Measurements from ENCODE around the gene WWC2.

WWC2 gene

DNA sequence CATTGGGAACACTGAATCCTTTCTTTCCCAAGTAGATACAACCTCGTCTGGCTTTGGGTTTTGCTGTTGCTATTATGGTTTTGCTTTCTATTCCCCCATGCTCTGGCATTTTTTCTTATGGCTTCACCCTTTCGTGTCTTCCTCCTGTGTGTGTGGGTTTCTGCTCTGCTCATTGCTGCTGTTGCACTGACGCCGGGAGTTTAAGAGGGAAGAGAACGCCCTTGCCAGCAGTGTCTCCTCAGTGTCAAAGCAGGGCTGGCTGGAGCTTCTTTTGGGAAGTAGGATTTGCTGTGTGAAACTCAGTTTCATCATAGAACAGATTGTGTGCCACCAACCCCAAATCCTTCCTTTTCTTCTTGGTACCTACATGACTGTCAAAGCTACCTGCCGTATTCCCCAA, 157.3 kb downstream of the WWC2 start:
- DNase-seq (ENCODE audit: low read depth, low spot score): no peak
- TF ChIP-seq YY1 (IDR thresholded peaks at IDR 0.05; ENCODE audit: insufficient read depth, insufficient read length) (no peak), ZNF274 (IDR thresholded peaks at IDR 0.05; ENCODE audit: low read depth, low read length) (no peak), SUZ12 (IDR thresholded peaks at IDR 0.05; ENCODE audit: extremely low read depth, insufficient read depth, insufficient read length) (no peak)
- no peak overlapping the region for H3K4me3 ChIP-seq (ENCODE audit: insufficient read length, low read depth)
- H3K36me3 ChIP-seq (ENCODE audit: insufficient read depth, insufficient read length, low read length): peaks cover 79% of the 10 kb centered on the region
- no peak overlapping the region for H3K9ac ChIP-seq (ENCODE audit: insufficient read length, low read depth)
- H3K9me3 ChIP-seq (ENCODE audit: insufficient read depth, low read length): no peaks in the 10 kb centered on the region
- H3K27me3 ChIP-seq (ENCODE audit: insufficient read depth, insufficient read length): no peaks in the 10 kb centered on the region
- no peaks in the 10 kb centered on the region for H3K4me1 ChIP-seq (ENCODE audit: insufficient read depth, insufficient read length)

DNA sequence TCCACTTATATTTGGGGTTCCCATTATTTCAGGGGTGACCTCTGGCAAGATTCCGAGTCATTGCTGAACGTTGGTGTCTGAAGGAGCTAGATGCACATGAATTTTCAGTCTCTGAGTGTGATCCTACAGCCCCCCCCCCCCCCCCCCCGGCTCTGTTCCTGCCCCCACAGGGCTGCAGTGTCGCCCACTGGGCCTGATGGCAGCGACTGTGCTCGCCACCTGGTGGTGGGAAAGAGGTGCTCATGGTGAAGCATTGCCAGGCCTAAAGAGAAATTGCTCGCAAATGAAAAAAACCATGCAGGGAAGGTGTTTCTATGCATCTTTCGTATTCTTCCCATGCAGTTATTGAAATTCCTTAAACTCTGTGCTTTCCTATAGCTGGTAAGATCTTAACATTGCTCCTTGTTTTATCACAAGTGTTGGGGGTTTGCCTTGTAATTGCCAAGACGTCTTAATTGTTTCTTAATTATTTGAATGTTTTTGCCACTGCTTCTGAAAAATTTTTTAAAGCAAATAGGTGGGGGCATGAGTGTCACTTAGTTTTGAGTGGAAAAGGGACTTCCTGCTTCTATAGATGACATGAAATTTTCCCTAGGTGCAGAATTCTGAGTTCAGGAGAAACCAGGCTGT, 157.8 kb downstream of the WWC2 start:
- peaks cover 80% of the 10 kb centered on the region for H3K36me3 ChIP-seq (ENCODE audit: insufficient read depth, insufficient read length, low read length)
- no peak for TF ChIP-seq YY1 (IDR thresholded peaks at IDR 0.05; ENCODE audit: insufficient read depth, insufficient read length)
- TF ChIP-seq ZNF274 (IDR thresholded peaks at IDR 0.05; ENCODE audit: low read depth, low read length): no peak
- no peak for TF ChIP-seq SUZ12 (IDR thresholded peaks at IDR 0.05; ENCODE audit: extremely low read depth, insufficient read depth, insufficient read length)
- H3K4me1 ChIP-seq (ENCODE audit: insufficient read depth, insufficient read length): no peaks in the 10 kb centered on the region
- H3K9me3 ChIP-seq (ENCODE audit: insufficient read depth, low read length): no peaks in the 10 kb centered on the region
- no peaks in the 10 kb centered on the region for H3K27me3 ChIP-seq (ENCODE audit: insufficient read depth, insufficient read length)
- H3K4me3 ChIP-seq (ENCODE audit: insufficient read length, low read depth): no peak overlapping the region
- H3K9ac ChIP-seq (ENCODE audit: insufficient read length, low read depth): no peak overlapping the region
- no peak for DNase-seq (ENCODE audit: low read depth, low spot score)

DNA sequence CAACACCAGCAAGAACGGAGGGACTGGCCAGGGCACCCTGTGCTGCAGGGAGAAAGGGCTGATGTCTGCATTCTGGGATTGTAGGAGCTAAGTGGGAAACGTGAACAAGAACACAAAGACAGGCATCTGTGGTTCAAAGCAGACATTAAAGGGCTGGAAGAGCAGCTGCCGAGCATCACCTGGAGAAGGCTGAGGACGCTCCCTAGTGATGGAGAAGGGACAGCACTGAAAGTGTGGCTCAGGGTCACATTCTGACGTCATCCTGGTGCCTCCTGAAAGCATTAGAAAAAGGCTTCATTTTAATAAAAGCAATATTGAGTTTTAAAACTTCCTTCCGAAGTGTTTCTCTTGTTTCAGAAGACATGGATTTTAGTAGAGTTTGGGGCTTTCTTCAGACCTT, 158.8 kb downstream of the WWC2 start:
- Histone ChIP-seq H3K4me1 (ENCODE audit: insufficient read depth, insufficient read length) (no peaks in the 10 kb centered on the region), H3K36me3 (ENCODE audit: insufficient read depth, insufficient read length, low read length) (peaks cover 80% of the 10 kb centered on the region), H3K9ac (ENCODE audit: insufficient read length, low read depth) (no peak overlapping the region), H3K4me3 (ENCODE audit: insufficient read length, low read depth) (no peak overlapping the region), H3K9me3 (ENCODE audit: insufficient read depth, low read length) (no peaks in the 10 kb centered on the region), H3K27me3 (ENCODE audit: insufficient read depth, insufficient read length) (no peaks in the 10 kb centered on the region)
- TF ChIP-seq SUZ12 (IDR thresholded peaks at IDR 0.05; ENCODE audit: extremely low read depth, insufficient read depth, insufficient read length): no peak
- no peak for TF ChIP-seq ZNF274 (IDR thresholded peaks at IDR 0.05; ENCODE audit: low read depth, low read length)
- TF ChIP-seq YY1 (IDR thresholded peaks at IDR 0.05; ENCODE audit: insufficient read depth, insufficient read length): no peak
- no peak for DNase-seq (ENCODE audit: low read depth, low spot score)

DNA sequence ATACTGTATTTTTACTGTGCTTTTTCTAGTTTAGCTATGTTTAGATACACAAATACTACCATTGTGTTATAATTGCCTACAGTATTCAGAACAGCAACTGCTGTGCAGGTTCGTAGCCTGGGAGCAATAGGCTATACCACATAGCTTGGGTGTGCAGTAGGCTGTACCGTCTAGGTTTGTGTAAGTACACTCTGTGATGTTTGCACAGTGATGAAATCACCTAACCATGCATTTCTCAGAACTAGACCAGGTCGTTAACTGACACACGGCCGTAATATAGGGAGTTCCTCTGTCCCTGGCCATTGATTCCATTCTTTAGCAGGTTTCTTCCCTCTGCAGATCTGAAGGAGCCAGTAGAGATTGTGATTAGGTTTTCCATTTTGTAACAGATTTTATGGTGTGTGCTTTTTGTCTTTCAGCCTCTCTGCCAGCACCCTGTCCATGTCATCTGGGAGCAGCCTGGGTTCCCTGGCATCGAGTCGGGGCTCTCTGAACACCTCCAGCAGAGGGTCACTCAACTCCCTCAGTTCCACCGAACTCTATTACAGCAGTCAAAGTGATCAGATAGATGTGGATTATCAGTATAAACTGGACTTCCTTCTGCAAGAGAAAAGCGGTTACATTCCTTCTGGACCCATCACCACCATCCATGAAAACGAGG, 161.6 kb downstream of the WWC2 start:
- DNase-seq (ENCODE audit: low read depth, low spot score): no peak

DNA sequence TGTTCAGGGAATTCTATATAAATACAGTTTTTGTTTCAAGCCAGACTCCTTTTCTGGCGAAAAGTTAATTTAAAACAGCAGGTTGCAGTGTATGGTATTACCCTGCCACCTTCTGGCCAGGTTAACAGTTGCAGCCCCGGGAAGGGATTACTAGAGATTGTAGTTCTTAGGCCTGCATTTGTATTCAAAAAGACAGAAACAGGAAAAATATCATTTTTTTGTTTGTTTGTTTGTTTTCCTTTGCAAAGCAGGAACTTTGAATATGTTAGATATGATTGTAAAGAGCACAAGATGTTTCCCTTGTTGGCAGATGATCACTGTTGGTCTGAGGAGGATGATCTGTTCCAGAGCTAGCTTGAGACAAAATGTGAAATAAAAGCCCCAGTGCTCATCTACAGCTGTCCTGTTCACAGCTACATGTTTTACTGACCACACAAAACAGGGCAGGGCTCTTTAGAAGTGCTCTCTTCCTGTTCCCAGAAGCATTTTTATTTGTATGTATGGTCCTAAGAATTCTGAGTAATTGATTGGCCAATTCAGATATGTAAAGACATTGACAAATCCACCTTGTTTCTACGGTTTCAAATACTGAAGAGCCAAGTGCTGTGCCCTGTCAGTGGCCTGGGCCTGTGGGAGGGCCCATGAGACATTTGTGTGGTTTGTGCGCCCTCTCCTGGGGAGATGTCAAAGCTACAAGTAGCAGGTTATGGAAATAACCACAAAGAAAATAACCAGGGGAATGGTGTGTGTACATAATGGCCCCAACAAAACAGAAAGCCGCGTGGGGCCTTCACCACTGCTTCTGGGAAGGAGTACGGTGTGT, 163.1 kb downstream of the WWC2 start:
- Histone ChIP-seq H3K9me3 (ENCODE audit: insufficient read depth, low read length) (no peaks in the 10 kb centered on the region), H3K27me3 (ENCODE audit: insufficient read depth, insufficient read length) (no peaks in the 10 kb centered on the region), H3K4me1 (ENCODE audit: insufficient read depth, insufficient read length) (no peaks in the 10 kb centered on the region), H3K36me3 (ENCODE audit: insufficient read depth, insufficient read length, low read length) (peaks cover 81% of the 10 kb centered on the region), H3K9ac (ENCODE audit: insufficient read length, low read depth) (peak overlapping the region; percentile 9), H3K4me3 (ENCODE audit: insufficient read length, low read depth) (no peak overlapping the region)
- no peak for TF ChIP-seq YY1 (IDR thresholded peaks at IDR 0.05; ENCODE audit: insufficient read depth, insufficient read length)
- no peak for TF ChIP-seq SUZ12 (IDR thresholded peaks at IDR 0.05; ENCODE audit: extremely low read depth, insufficient read depth, insufficient read length)
- TF ChIP-seq ZNF274 (IDR thresholded peaks at IDR 0.05; ENCODE audit: low read depth, low read length): no peak
- DNase-seq (ENCODE audit: low read depth, low spot score): no peak

More for the DNA sequence above, 161.6 kb downstream of the WWC2 start:
- H3K4me3 ChIP-seq (ENCODE audit: insufficient read length, low read depth): no peak overlapping the region
- H3K9me3 ChIP-seq (ENCODE audit: insufficient read depth, low read length): no peaks in the 10 kb centered on the region
- no peaks in the 10 kb centered on the region for H3K4me1 ChIP-seq (ENCODE audit: insufficient read depth, insufficient read length)
- TF ChIP-seq ZNF274 (IDR thresholded peaks at IDR 0.05; ENCODE audit: low read depth, low read length) (no peak), SUZ12 (IDR thresholded peaks at IDR 0.05; ENCODE audit: extremely low read depth, insufficient read depth, insufficient read length) (no peak), YY1 (IDR thresholded peaks at IDR 0.05; ENCODE audit: insufficient read depth, insufficient read length) (no peak)
- H3K27me3 ChIP-seq (ENCODE audit: insufficient read depth, insufficient read length): no peaks in the 10 kb centered on the region
- H3K36me3 ChIP-seq (ENCODE audit: insufficient read depth, insufficient read length, low read length): peaks cover 75% of the 10 kb centered on the region
- no peak overlapping the region for H3K9ac ChIP-seq (ENCODE audit: insufficient read length, low read depth)

DNA sequence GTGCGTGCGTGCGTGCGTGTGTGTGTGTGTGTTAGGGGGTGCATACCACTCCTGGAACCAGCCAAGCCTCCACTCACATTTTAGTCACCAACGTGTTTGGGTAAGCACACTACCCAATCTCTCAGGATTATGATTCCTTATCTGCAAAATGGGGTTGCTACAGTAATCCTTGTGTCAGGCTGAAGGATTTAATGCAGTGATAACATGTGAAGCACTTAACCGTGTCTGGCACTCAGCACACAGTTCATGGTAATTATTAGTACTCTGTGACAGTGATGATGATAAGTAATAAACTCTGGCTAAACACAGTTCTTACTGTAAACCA, 163.7 kb downstream of the WWC2 start:
- no peak for DNase-seq (ENCODE audit: low read depth, low spot score)
- TF ChIP-seq SUZ12 (IDR thresholded peaks at IDR 0.05; ENCODE audit: extremely low read depth, insufficient read depth, insufficient read length): no peak
- no peak for TF ChIP-seq YY1 (IDR thresholded peaks at IDR 0.05; ENCODE audit: insufficient read depth, insufficient read length)
- no peak for TF ChIP-seq ZNF274 (IDR thresholded peaks at IDR 0.05; ENCODE audit: low read depth, low read length)
- H3K9ac ChIP-seq (ENCODE audit: insufficient read length, low read depth): peak overlapping the region; percentile 9
- peaks cover 81% of the 10 kb centered on the region for H3K36me3 ChIP-seq (ENCODE audit: insufficient read depth, insufficient read length, low read length)
- no peaks in the 10 kb centered on the region for H3K27me3 ChIP-seq (ENCODE audit: insufficient read depth, insufficient read length)
- no peak overlapping the region for H3K4me3 ChIP-seq (ENCODE audit: insufficient read length, low read depth)
- H3K4me1 ChIP-seq (ENCODE audit: insufficient read depth, insufficient read length): no peaks in the 10 kb centered on the region
- no peaks in the 10 kb centered on the region for H3K9me3 ChIP-seq (ENCODE audit: insufficient read depth, low read length)

DNA sequence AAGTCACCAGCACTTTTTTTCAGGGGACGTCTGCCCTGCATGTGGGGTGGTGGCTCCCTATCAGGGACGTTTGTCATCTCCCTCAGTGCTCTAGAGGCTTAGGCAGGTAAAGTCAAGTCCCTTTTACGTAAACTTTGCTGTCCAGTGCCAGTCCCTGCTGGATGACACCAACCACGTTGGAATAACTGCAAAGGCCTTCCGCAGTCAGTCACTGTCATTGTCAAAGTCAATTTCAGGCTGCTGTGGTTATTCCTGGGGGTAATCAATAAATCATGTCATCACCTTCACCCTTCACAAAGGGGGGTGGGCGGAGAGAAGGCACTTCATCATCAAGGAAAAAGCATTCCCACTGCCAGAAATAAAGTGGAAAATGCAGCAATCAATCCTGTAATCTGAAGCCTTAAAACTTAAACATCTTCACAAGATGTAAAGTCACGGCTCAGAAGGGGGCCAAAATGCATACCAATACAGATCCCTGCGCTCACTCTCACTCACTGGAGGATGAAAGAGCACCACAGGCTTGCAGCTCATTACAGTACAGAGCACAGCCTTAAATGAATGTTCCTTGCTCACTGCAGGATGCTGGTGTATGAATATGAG, 164.8 kb downstream of the WWC2 start:
- no peaks in the 10 kb centered on the region for H3K27me3 ChIP-seq (ENCODE audit: insufficient read depth, insufficient read length)
- H3K9me3 ChIP-seq (ENCODE audit: insufficient read depth, low read length): no peaks in the 10 kb centered on the region
- no peak overlapping the region for H3K9ac ChIP-seq (ENCODE audit: insufficient read length, low read depth)
- DNase-seq (ENCODE audit: low read depth, low spot score): no peak
- H3K4me3 ChIP-seq (ENCODE audit: insufficient read length, low read depth): no peak overlapping the region
- TF ChIP-seq ZNF274 (IDR thresholded peaks at IDR 0.05; ENCODE audit: low read depth, low read length) (no peak), YY1 (IDR thresholded peaks at IDR 0.05; ENCODE audit: insufficient read depth, insufficient read length) (no peak), SUZ12 (IDR thresholded peaks at IDR 0.05; ENCODE audit: extremely low read depth, insufficient read depth, insufficient read length) (no peak)
- no peaks in the 10 kb centered on the region for H3K4me1 ChIP-seq (ENCODE audit: insufficient read depth, insufficient read length)
- peaks cover 83% of the 10 kb centered on the region for H3K36me3 ChIP-seq (ENCODE audit: insufficient read depth, insufficient read length, low read length)
